GM19023 (cell line): ENCODE measurements around the gene ZNF827.

ENCODE experiments used
- ATAC-seq: cut with Tn5 transposase; IDR thresholded peaks from one replicate; pipeline ENCODE4 v1.9.1; 2021; ENCODE audit warnings: mild to moderate bottlenecking, moderate library complexity; ENCODE audit not compliant: unreplicated experiment

The ZNF827 gene

DNA sequence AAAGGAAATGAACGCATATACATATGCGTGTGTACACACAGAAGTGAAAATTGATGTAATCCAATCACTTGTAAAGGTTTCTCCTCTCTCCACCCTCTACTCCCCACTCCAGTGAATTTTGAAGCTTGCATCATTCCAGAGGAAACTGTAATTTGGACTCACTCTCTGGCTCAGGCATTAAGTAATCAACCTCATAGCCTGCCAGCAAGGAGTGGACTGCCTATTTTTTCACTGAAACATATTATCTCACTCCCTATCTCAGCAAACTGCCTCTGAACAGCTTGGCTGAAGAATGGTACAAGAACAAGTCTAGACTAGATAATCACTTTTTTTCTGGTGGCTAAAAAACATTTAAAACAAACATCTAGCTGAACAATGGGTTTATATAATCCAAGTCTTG lies 134.5 kb downstream of the ZNF827 start:
- ATAC-seq, result no peak

DNA sequence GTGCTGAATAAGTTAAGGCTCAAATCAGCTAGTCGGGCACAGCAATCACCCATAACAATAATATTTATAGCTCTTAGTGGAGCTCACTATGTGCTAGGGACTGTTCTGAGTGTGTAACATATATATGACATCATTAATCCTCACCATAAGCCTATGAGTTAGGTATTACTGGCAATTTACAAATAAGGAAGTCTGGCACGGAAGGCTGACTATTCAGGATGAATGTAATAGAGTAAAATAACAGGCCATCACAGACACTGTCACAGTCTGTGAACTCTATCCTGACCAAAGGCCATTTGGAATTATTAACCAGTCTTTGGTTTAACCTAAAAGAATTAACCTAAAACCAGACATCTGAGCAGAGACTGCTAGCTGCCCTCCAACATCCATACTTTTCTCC lies 139.4 kb downstream of the ZNF827 start:
- ATAC-seq, result no peak

DNA sequence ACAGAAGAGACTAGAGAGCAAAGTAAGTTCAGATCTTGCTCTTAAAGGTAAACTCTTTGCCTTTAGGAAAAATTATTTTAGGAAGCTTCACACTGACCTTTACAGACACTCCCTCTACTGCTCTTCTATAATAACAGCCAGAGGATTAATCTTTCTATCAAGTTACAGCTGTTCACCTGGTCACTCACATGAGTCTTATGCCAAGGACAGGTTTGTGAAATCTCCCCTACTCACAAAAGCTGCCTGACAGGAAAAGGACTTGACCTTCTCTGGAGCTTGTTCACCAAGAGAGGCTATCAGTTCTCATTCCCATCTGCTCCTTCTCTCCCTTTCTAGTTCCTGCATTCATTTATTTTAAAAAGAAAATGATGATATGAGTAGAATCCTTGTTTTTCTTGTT lies 141.3 kb downstream of the ZNF827 start:
- ATAC-seq, result no peak

DNA sequence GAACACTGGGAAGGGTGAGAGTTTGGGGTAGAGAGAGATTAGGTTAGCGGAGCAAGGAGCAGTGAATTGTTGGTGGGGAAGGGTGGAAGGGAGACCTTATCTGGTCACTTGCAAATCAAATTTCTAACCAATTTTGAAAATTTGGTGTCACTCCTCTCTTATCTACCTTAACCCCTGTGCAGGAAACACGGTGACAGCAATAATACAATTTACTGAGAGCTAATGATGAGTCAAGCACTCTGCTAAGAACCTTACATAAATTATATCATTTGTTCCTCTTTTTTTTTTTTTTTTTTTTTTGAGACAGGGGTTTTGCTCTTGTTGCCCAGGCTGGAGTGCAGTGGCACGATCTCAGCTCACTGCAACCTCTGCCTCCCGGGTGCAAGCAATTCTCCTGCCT lies 142.3 kb downstream of the ZNF827 start:
- no peak for ATAC-seq

DNA sequence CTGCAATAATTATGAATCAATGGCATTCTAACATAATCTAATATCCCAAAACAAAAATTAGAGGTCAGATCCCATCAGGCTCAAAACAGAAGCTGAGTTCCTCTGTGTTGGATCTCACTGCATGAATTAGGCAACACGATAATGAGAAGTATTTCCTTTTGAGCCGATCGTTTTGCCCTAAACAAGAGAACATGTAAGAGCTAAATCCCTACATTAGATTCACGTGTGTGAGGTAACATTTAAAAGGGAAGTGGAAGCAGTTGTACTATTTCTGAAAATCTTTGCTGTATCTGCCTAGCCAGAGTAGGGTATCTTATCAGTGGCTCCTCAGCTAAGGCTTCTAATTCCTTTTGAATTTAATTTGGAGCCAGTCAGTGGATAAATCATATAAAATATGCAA lies 143.1 kb downstream of the ZNF827 start:
- no peak for ATAC-seq

DNA sequence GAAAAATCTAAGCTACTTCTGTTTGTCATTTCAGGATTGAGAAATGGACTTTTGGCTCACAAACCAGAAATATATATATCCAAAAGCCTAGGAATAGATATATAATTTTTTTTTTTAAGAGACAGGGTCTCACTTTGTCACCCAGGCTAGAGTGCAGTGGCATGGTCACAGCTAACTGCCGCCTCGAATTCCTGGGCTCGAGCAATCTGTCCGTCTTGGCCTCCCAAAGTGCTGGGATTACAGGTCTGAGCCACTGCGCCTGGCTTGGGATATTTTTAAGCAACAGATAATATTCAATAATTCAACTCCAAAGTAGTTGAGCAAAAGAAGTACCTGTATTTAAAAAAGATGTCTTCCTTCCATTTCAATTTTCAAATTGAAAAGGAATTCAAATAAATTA lies 146.2 kb downstream of the ZNF827 start:
- no peak for ATAC-seq

DNA sequence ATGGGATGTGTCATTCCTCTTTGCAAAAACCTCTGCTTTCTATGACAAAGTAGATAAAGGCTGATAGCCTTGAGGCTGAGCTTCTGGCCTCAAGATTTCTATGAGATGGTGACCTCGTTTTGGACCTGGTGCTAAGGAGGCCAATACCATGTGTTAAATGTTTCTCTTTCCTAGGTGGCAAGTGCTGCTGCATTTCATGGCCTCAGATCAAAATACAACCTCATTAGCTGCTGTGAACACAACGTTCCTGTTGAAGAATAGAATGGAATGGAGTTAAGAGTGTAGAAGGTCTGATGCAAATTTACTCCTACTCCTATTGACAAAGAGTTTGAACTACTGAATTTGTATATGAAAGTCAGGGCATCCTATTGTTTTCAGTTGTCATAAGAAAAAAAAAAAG lies 146.6 kb downstream of the ZNF827 start:
- no peak for ATAC-seq

DNA sequence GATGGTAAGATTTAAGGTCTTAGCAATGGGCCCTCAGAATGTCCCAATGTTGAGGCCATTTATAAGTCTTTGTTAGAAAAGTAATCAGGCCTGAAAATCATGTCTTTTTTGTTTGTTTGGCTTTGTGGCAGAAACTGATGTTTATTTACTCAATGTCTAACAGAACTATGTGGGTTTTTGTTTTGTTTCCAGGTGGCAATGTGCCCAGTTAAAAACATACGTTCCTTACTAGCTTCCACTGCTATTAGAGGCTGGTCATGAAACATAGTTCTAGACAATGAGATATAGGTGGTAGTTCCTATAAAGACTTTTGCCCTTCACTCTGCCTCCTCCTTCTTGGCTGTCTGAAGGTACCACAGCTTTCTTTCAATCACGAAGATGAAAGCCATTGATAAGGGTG lies 149.9 kb downstream of the ZNF827 start:
- no peak for ATAC-seq

DNA sequence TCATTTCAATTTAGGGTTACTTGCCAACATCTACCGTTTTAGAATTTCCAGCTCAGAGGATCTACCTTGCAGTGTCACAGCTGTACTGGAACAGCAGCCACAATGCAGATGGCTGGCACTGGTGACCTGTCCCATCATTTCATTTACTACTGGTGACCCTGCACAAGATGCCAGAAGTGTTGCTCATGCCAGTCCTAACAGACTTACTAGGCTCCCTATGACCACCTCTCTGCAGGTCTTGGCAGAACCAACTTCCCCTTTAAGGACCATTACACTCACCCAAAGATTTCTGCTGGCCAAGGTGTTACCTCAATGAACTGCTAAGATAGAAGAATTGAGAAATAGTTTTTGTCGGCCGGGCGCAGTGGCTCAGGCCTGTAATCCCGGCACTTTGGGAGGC lies 151.8 kb downstream of the ZNF827 start:
- no peak for ATAC-seq

DNA sequence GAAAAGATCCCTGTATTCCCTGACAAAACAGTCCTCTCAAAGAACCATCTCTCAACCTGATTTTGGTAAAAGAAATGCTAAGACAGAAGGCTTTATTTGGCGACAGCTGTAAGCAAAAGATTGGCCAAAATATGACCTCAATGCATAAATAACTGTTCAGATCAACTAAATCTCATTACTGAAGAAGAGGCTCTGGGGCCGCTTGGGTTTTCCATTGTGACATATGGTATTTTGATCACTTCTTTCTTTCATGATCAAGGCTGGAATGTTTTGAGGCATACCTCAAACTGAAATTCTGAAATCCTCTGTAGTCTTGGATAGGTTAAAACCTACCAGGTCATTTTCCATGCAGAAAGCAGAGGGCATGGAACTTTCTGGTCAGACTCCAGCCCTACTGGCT lies 152.4 kb downstream of the ZNF827 start:
- ATAC-seq, result no peak

DNA sequence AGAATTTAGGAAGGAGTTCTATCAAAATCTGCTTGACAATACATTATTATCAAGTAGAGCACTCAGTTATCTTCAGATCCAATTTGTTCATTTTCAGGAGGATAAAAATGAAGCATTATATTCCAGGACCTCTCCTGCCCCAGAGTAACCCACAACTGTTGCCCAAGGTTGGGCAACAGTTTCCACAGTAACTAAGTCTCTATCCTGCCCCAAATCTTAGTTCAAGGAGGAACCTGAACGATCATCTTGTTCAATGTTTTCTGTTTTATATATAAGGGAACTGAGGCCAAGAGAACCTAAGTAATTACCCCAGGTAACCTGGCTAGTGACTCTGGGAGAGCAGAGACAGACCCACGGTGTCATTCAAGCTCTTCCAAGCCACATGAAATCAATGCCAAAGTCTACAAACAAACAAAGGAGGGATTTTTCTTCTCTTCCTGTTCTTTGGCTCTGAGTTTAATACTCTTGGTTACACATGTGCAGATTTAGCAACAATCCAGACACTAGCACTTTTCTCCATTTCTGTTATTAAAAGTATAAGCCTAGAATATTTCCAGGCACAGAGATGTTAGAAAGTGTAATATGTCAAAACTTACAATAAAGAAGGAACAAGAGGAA lies 153.1 kb downstream of the ZNF827 start:
- ATAC-seq, result no peak

DNA sequence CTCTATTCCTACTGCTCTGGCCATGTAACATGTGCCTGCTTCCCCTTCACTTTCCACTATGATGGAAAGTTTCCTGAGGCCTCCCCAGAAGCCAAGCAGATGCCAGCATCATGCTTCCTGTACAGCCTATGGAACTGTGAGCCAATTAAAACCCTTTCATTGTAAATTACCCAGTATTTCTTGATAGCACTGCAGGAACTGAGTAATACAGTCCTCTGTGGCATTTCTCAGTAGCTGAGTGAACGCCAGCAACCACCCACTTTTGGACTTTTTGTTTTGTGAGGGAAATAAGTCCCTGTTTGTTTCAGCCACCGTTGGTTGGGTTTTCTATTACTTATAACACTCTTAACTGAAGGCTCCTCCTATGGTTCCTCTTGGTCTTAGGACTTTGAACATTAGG lies 154.6 kb downstream of the ZNF827 start:
- no peak for ATAC-seq

DNA sequence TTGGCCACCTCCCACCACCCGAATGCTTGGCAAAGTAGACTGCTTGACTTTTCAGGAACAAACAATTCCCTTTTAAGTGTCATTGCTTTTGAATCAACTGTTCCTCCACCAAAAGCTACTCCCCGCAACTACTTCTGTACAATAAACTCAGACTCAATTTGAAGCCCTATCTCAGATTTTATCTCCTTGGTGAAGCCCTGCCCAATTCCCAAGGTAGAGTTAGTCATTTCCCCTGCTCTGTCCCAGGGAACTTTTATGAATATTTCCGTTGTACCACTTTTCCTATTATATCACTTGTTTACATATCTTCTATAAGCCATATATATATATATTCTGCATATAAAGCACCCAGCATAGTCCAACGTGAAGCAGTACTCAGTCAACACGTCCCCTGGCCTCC lies 155.9 kb downstream of the ZNF827 start:
- no peak for ATAC-seq

DNA sequence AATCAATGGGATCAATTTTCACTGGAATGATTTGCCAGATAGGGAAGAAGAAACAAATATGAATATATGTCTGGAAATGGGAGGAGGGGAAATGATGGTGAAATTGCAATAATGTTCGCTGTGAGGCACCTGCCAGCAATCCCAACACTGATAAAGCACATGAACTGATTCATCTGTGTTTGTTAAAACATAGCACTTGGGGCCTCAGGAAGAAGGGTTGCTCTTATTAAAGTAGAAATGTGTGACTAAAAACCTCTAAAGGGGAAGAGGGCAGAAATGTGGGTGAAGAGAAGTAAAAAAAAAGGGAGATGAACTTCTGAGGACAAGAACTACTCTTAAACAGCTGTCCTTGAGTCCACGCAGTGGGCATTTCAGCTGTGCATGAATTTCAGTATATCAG lies 157.3 kb downstream of the ZNF827 start:
- ATAC-seq, result no peak

DNA sequence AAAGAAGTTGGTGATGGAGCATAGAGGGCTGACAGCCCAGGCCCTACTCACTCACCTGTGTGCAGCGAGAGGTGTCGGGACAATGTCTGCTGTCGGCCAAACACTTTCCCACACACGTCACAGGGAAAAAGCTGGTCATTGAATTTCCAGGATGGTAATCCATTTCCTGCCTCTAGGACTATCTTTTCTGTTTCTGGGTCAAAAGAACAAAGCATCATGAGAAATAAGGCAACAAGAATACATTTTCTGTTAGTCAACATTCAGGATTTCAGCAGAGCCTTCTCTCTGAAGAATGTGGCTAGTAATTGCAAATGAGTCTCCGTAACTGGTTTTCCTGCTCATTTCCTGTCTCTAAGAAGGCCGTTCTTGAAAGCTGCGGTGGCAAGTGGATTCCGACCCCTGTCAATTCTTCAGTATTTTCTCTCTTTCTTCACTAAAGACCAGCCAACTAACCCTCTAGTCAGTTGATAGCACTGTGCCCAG lies 159.3 kb downstream of the ZNF827 start:
- no peak for ATAC-seq

DNA sequence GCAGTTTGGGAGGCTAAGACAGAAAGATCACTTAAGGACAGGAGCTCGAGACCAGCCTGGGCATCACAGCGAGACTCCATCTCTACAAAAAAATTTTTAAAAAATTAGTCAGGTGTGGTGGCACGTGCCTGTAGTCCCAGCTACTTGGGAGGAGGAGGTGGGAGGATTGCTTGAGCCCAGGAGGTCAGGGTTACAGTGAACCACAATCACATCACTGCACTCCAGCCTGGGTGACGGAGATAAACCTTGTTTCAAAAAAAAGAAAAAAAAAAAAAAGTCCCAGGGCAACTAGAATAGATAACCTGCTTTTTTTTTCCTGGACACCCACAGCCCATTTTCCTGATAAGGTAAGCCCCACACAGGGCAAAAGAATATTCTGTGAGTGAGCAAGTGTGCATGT lies 162.4 kb downstream of the ZNF827 start:
- ATAC-seq, result no peak

DNA sequence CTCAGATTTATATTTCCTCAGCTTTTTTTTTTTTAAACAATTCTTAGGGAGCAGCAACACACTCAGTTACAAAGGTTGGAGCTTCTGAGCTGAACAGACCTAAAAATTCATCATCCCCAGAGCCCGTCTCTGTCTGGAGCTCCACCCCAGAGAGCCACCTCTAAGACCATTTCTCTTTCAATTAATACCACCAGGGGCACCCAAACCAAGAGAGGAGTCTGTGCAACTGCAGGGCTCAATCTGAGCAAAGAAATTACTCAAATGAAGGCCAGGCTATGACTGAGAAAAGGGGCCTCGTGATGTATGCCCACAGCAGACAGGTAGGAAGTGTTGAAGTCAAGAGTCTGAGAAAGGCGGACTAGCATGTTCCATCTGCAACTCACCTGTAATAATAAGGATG lies 163.2 kb downstream of the ZNF827 start:
- ATAC-seq, result no peak

DNA sequence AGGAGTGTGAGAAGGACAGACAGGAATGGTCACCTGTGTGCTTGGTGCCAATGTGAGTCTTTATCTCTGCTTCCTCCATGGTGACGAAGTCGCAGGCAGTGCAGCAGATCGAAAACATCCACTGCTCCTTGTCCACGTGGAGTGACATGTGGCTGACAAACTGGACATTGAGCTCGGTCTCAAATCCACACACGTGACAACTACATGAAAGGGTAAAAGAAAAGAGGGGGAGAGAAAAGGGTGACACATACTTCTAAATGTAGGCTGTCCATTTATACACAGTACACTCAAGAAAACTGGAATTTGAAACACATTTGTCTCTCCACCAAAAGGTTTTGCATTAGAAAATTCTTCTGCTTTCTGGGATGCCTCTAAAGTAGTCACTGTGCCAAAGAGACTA lies 164.2 kb downstream of the ZNF827 start:
- peak; percentile 9 for ATAC-seq

DNA sequence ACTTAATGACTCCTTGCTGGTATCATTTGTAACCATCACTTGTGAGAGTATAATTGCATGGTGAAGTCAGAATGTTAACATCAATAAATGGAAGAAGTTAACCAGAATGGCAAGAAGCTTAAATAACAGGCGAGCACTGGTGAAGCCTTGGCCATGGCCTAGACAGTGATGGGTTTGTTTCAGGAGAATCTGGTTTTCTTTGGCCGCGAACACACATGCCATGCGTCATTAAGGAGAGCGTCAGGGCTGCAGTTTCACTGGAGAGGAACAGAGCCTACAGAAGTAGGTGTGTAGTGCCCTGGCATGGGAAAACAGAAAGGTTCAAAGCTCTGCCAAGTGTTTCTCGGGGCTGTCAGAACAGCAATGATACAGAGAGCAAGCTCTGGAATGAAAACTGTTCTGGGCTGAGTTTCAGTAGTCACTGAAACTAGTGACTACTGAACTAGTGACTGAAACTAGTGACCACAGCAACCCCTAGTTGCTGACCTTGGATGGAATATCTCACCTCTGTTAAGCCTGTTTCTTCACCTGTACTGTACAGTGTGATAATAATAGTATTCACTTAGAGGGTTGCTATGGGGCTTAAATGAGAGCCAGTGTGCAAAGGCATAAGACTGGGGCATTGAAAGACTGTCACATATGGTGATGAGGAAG lies 164.9 kb downstream of the ZNF827 start:
- ATAC-seq, result peak; percentile 90

DNA sequence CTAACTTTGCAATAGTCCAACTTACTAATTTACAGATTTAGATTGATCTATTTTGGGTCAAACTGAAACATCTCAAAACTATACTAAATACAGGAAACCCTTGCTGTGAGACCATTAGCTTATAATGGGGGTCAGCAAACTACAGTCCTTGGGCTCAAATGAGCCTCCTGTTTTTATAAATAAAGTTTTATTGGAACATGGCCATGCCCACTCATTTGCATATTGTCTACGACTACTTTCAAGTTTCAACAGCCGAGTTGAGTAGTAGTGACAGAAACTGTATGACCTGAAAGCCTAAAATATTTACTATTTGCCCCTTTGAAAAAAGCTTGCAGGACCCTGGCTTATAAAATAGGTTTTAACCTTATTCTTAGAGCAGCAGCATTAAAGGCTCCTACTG lies 166.3 kb downstream of the ZNF827 start:
- ATAC-seq, result no peak

DNA sequence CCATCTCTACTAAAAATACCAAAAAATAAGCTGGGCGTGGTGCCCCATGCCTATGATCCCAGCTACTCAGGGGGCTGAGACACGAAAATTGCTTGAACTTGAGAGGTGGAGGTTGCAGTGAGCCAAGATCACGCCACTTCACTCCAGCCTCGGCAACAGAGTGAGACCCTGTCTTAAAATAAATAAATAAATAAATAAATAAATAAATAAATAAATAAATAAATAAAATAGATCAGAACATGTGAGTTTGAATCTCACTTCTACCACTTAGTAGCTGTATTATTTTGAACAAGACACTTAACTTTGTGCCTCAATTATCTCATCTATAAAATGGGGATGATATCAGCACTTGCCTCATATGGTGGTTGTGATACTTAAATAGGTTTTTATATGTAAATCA lies 168.5 kb downstream of the ZNF827 start:
- no peak for ATAC-seq

DNA sequence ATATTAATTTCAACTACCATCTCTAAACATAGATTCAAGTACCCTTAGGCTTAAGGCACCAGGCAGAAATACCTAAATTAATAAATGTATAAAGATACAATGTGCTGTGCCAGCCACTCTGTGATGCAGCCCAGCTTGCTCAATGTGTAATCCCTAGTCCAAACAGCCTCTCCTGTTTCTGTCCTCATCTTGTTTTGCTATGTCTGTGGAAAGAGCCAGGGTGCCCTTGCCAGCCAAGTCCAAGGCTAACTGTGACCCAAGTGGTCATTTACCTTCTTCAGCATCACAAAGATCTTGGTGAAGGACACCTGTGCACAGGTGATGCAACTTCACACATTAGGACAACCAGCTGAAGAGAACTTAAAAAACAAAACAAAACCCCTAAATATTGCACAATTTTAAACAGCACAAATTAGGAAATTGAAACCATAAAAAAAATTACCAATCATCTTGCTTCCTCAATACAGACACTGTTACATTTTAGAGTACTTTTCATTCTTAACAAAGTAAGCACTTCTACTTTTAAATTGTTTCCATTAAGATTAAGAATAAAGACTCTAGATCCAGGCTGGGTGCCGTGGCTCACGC lies 169.1 kb downstream of the ZNF827 start:
- no peak for ATAC-seq

DNA sequence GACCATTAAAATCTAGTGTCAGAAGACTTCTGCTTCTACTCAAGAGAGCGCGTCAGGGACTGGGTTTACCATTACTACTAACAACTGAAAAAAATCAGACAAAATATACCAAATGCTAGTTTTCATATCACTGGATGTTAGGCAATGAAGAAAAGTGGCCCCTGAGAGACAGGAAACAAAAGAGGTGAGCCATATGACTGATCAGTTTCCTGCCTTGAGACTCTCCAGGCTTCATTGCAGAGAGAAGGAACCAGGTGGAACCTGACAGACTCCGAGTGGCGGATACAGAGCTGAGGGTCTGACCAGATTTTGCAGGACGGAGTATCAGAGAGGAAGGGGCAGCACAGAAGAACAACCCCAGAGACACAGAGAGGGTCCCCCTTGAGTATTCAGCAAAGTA lies 172.3 kb downstream of the ZNF827 start:
- ATAC-seq, result no peak
